GM12878 (cell line): Measurements from ENCODE around the gene HOOK1.

Source experiments
- E2F4 ChIP-seq: IDR thresholded peaks from 2 replicates; pipeline ENCODE4 v1.6.1; 2012; ENCODE audit warnings: low read depth, low read length, improper control_type of control experiment
- EZH2 ChIP-seq: IDR thresholded peaks from 2 replicates; pipeline ENCODE4 v1.6.1; 2012; ENCODE audit warnings: low read depth, mild to moderate bottlenecking, control low read depth, inconsistent platforms, low read length, borderline replicate concordance; ENCODE audit not compliant: control insufficient read depth
- NR2C2 ChIP-seq: IDR thresholded peaks from 2 replicates; pipeline ENCODE4 v1.6.1; 2011; ENCODE audit warnings: borderline replicate concordance, low read depth; ENCODE audit not compliant: control insufficient read depth, insufficient read length
- POLR2A ChIP-seq: IDR thresholded peaks from 2 replicates; pipeline ENCODE4 v1.6.1; 2011; ENCODE audit warnings: low read depth, mild to moderate bottlenecking, low read length
- POLR2AphosphoS5 ChIP-seq: IDR thresholded peaks from 2 replicates; pipeline ENCODE4 v1.6.1; 2011; ENCODE audit warnings: mild to moderate bottlenecking, low read length, inconsistent platforms
- REST ChIP-seq: IDR thresholded peaks from 2 replicates; pipeline ENCODE4 v1.6.1; 2012; ENCODE audit warnings: mild to moderate bottlenecking, low read depth, low read length
- SMC3 ChIP-seq: IDR thresholded peaks from 2 replicates; pipeline ENCODE4 v1.6.1; 2011; ENCODE audit warnings: low read length, improper control_type of control experiment, borderline replicate concordance
- SUZ12 ChIP-seq: fragments of 200-600 bp; sonication (generic); IDR thresholded peaks from one replicate; pipeline ENCODE4 v1.6.1; 2018; ENCODE audit warnings: antibody characterized with exemption, mild to moderate bottlenecking; ENCODE audit not compliant: unreplicated experiment

- TF ChIP-seq EZH2 (no peak), REST (no peak), E2F4 (no peak), SMC3 (no peak), NR2C2 (no peak), SUZ12 (no peak), POLR2A (no peak), POLR2AphosphoS5 (no peak)
These were observed 62.4 kb downstream of the HOOK1 start for GRCh38 chr1:59877108-59877682.
